ENCODE results near the gene KLHDC4. TPM values are rescaled to one million over a fixed set of nuclear protein-coding genes. Genes with fewer than 3 reads are reported as not detected.

The KLHDC4 gene
- total RNA-seq, 1 donor from 2014 or later: 11.7 TPM

DNA sequence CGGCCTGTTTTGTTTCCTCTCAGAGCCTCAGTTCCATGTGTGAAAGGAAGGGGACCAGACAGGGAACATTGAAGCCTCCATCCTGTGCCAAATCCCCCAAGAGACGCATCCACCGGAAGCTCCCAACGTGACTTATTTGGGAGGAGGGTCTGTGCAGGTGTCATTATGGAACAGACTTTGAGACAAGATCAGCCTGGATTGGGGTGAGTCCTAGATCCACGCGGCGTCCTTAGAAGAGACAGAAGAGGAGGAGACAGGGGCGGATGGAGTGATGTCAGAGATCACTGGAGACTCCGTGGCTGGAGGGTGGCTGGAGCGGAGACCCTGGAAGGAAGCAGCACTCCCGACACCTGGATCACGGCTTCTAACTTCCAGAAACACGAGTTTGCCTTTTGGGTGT lies 80.0 kb downstream of the KLHDC4 start:
- DNase-seq: no peak
- Histone ChIP-seq H3K27me3 (ENCODE audit: low read depth) (peaks cover 90% of the 10 kb centered on the region), H3K36me3 (no peaks in the 10 kb centered on the region), H3K4me1 (no peaks in the 10 kb centered on the region), H3K9me3 (replicated peaks) (no peaks in the 10 kb centered on the region), H3K27ac (replicated peaks) (no peak overlapping the region), H3K4me3 (no peak overlapping the region)
- intact Hi-C loops (cut with micrococcal nuclease): no loop called here
- TF ChIP-seq, protein P1, sequence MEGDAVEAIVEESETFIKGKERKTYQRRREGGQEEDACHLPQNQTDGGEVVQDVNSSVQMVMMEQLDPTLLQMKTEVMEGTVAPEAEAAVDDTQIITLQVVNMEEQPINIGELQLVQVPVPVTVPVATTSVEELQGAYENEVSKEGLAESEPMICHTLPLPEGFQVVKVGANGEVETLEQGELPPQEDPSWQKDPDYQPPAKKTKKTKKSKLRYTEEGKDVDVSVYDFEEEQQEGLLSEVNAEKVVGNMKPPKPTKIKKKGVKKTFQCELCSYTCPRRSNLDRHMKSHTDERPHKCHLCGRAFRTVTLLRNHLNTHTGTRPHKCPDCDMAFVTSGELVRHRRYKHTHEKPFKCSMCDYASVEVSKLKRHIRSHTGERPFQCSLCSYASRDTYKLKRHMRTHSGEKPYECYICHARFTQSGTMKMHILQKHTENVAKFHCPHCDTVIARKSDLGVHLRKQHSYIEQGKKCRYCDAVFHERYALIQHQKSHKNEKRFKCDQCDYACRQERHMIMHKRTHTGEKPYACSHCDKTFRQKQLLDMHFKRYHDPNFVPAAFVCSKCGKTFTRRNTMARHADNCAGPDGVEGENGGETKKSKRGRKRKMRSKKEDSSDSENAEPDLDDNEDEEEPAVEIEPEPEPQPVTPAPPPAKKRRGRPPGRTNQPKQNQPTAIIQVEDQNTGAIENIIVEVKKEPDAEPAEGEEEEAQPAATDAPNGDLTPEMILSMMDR (IDR thresholded peaks at IDR 0.05; ENCODE audit: borderline replicate concordance): no peak

DNA sequence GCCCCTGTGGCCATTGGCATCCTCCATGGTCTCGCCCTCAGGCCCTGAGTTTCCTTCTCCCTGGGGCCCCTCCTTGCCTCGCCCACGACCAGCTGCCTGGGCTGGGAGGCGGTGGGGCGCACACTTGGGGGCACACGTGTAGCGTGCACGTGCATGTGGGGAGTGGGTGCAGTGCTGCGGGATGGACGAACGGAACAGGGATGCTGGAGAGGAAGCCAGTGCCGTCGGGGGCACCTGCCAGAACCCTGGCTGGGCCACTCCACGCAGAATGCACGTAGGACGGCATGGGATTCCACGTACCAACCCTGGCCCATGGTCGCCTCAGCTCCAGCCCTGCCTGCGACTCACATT lies 80.4 kb downstream of the KLHDC4 start:
- Histone ChIP-seq H3K4me3 (no peak overlapping the region), H3K36me3 (no peaks in the 10 kb centered on the region), H3K4me1 (no peaks in the 10 kb centered on the region), H3K27me3 (ENCODE audit: low read depth) (peaks cover 90% of the 10 kb centered on the region), H3K27ac (replicated peaks) (no peak overlapping the region), H3K9me3 (replicated peaks) (no peaks in the 10 kb centered on the region)
- intact Hi-C loops (cut with micrococcal nuclease): no loop called here
- no peak for DNase-seq
- TF ChIP-seq, protein P1 (IDR thresholded peaks at IDR 0.05; ENCODE audit: borderline replicate concordance): no peak

DNA sequence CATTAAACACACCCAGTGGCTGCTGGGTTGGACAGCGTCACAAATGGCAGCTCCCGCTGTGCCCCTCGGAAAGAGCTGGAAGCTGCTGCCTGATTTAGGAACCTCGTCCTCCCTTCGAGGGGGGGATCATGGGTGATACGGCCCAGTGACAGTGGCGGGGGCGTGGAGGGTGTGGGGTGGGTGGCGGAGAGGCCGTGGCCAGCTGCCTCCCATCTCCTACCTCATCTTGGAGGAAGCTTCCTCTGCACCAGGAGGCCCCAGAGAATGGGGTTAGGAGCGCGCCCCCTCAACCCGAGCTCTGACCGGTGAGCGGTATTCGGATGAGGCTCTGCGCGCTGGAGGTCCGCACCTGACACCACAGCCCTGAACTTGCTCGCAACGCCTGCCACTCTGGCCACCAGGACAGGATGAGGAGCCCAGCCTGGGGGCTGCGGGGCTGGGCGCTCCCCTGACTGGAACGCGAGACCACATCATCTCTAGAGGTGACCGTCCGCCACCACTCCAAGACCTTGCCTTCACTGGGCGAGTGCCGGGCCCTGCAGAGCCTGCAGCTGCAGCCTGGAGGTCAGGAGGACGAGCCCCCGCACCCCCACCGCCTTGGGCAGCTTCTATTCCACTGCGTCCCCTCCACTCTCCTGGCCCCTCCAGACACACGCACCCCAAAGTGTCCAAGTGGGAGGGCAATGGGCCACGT lies 80.9 kb downstream of the KLHDC4 start:
- peaks cover 90% of the 10 kb centered on the region for H3K27me3 ChIP-seq (ENCODE audit: low read depth)
- no peaks in the 10 kb centered on the region for H3K4me1 ChIP-seq
- H3K4me3 ChIP-seq: no peak overlapping the region
- no peak overlapping the region for H3K27ac ChIP-seq (replicated peaks)
- H3K9me3 ChIP-seq (replicated peaks): no peaks in the 10 kb centered on the region
- H3K36me3 ChIP-seq: no peaks in the 10 kb centered on the region
- TF ChIP-seq, protein P1 (IDR thresholded peaks at IDR 0.05; ENCODE audit: borderline replicate concordance): no peak
- DNase-seq: no peak
- intact Hi-C loops (cut with micrococcal nuclease): no loop called here

DNA sequence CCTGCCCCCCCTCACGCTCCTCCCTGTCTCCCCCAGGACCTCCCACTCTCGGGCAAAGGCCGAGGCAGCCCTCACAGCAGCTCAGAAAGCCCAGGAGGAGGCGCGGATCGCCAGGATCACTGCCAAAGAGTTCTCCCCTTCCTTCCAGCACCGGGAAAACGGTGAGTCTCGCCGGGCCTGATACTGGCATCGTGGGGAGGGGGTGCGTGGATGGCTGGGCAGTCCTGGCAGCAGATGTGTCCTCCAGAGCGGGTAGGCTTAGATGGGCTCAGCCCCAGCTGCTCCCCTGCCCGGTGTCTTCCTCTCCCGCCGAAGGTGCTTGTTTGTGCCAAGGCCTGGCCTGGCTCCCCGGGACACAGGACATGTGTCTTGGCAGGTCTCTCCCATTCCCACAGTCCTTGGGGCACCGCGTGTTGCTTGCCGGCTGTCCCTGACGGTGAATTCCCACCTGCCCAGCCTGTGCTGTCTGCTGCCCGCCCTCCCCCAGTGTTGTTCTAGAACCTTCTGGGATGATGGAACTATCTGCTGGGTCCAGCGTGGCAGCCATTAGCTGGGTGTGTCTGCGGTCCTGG lies 81.6 kb downstream of the KLHDC4 start:
- no peaks in the 10 kb centered on the region for H3K9me3 ChIP-seq (replicated peaks)
- H3K4me3 ChIP-seq: no peak overlapping the region
- TF ChIP-seq, protein P1 (IDR thresholded peaks at IDR 0.05; ENCODE audit: borderline replicate concordance): no peak
- no peaks in the 10 kb centered on the region for H3K36me3 ChIP-seq
- no peaks in the 10 kb centered on the region for H3K4me1 ChIP-seq
- DNase-seq: no peak
- no peak overlapping the region for H3K27ac ChIP-seq (replicated peaks)
- intact Hi-C loops (cut with micrococcal nuclease): no loop called here
- peaks cover 89% of the 10 kb centered on the region for H3K27me3 ChIP-seq (ENCODE audit: low read depth)

DNA sequence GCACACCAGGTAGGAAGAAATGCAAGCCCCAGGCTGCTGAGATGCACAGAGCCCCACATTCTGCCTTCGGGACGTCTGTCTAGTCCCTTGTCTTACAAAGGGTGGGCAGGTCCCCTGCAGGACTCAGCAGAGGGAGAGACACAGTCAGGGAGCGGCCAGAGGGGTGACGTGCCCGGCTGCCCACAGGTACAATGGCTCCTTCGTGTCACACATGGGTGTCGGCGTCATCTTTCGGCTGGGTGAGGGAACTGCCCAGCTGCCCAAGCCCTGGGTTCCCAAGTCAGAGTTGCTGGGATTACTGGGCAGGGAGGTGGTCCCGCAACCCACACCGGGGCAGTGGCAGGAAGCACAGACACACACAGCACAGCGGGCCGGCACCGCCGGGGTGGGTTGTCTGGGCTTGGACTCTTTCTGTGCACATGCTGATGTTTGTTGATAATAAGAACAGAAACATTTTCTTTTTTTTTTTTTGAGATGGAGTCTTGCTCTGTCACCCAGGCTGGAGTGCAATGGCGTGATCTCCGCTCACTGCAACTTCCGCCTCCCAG lies 82.9 kb downstream of the KLHDC4 start:
- Histone ChIP-seq H3K27me3 (ENCODE audit: low read depth) (peaks cover 88% of the 10 kb centered on the region), H3K36me3 (no peaks in the 10 kb centered on the region), H3K27ac (replicated peaks) (no peak overlapping the region), H3K9me3 (replicated peaks) (no peaks in the 10 kb centered on the region), H3K4me1 (no peaks in the 10 kb centered on the region), H3K4me3 (no peak overlapping the region)
- TF ChIP-seq, protein P1 (IDR thresholded peaks at IDR 0.05; ENCODE audit: borderline replicate concordance): no peak
- intact Hi-C loops (cut with micrococcal nuclease): no loop called here
- DNase-seq: no peak

All from left ventricle myocardium inferior (tissue), 1 donor.